Measurements from ENCODE around the gene RACGAP1.
"Not testable (repeated sequence)": the region's sequence is repeated elsewhere in the genome, so short reads cannot be mapped to it uniquely, and the experiment has no call there.

Gene RACGAP1

DNA sequence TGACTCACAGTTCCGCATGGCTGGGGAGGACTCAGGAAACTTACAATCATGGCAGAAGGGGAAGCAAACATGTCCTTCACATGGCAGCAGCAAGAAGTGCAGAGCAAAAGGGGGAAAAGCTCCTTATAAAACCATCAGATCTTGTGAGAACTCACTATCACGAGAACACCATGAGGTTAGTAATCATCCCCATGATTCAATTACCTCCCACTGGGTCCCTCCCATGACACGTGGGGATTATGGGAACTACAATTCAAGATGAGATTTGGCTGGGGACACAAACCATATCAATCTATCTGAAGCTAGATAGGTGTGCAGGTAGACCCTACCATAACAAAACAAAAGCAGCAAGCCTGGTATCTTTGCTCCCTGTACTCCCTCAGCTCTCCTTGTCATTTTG, 38.8 kb downstream of the RACGAP1 start:
- not testable (repeated sequence) for DNase-seq (ENCODE audit: low spot score)

DNA sequence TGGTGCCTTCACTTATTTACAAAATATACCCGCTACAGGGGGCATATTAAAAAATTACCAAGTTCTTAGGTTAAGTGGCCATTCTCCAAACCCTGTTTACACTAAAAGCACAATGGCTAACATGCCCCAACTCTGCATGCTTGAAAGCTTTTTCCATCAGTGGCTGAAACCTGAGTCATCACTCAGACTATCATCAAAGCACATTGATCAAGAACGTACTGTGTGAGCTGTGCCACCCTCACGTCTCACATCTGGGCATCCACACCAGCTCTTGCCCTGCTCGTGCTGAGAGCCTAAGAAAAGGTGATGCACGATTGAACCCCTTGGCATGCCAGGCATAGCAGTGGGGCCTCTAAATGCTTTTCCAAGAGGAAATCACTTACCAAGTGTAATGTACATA, 39.3 kb downstream of the RACGAP1 start:
- DNase-seq (ENCODE audit: low spot score) = no peak

- no peak for DNase-seq (ENCODE audit: low spot score)
These were observed 40.6 kb downstream of the RACGAP1 start for GRCh38 chr12:49984476-49985359.

DNA sequence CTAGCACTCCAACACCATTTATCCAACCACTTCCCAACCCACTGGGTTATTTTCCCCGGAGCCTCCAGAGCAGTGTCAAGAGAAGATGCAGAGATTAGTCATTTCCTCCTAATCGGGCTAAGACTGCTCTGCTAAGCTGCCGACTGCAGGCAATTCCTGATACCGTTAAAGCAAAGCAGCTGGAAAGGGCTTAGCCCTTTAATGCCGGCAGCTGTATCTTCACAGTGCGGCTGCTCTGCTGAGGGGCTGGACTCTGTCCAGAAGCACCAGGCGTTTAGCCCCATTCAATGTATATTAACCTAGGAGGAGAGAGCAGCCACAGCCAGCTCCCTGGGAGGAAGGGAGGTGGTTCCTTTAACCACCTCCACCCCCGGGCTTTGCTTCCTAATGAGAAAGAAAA, 41.4 kb downstream of the RACGAP1 start:
- DNase-seq (ENCODE audit: low spot score) = peak; percentile 81

DNA sequence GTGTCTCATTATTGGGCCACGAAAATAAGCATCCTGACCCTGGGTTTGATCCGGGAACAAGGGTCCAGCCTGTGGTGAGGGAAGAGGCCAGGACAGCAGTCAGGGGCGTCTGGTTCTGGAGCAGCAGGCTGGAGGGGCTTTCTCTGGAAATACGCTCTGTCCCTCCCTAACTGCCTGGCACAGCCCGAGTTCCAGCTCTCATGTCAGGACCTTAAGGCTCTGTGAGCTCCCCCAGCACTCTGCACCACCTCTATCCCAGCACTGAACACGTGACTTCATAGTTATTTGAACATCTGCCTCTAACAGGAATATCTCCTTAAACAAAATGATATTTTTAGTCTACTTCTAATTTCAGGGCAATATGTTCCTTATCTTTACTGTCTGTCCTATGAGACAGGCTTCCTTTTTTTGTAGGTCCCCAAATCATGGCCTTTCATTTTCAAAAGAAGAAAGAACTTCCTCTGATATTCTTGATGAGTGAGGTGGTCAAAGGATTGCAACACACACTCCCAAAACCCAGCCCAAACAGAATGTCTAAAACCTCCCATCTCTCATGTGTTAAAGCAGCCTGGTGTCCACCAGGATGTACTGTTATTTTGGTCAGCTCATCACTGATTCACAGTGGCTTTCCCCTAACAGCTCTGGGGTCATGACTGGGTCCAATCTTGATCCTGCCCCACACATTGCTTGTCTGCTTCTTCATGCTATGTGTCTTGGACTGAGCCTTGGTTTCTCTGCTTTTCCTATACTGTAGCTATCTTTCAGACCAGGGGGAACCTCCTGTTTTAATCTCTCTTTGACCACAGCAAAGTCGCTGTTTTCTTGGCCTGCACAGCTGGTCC, 42.8 kb downstream of the RACGAP1 start:
- no peak for DNase-seq (ENCODE audit: low spot score)

DNA sequence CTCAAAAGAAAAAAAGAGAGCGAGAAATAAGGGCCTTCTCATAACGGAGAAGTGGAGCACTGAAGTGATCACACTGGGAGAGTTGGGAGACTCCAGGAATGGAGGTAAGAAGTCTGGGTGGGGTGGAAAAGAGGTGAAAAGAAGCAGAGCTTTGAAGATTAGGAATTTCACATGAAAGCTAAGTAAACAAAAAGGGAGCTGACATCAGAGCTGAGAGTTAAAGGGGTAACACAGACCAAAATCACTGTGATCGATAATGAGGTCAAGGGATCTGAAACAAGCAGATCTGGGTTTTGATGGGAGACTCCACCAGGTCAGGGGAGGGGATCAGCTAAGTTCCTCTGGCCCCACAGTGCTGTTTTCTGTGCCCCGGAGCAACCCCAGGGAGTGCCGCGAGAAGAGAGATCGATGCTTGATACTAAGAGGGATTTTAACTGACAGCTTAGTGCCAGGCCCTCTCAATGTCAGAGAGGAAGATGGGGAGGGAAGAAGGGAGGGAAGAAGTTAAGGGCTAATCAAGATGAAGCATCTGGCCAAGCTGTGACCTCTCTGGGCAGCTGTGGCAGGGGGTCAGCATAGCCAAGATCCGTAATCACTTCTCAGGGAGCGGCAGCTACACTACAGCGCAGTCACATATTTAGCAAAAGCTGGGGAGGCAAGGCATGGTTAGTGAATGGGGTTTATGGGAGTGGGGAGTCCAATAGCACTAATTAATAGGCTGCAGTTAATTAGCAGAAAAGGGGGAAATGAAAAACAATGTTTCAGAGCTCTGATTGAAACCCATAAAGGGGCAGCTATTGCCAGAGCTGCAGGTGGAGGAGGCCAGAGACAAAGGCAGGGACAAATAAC, 44.6 kb downstream of the RACGAP1 start:
- DNase-seq (ENCODE audit: low spot score) = no peak

DNA sequence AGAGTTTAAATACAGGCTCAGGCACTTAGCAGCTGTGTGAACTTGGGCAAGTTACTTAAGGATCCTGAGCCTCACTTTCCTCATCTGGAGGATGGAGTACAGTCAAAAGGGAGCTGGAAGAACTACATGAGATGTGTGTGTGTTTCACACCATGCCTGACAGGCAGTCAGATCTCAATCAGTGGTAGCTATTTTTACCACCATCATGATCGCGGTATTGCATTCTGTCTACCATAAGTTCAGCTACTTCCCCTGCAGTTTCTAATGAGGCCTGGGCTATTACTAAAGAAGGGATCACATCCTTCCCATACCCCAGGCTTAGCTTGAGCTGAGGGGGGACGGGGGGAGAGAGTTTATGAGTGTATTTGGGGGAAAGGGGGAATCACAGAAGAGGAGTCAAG, 45.5 kb downstream of the RACGAP1 start:
- DNase-seq (ENCODE audit: low spot score) = no peak

DNA sequence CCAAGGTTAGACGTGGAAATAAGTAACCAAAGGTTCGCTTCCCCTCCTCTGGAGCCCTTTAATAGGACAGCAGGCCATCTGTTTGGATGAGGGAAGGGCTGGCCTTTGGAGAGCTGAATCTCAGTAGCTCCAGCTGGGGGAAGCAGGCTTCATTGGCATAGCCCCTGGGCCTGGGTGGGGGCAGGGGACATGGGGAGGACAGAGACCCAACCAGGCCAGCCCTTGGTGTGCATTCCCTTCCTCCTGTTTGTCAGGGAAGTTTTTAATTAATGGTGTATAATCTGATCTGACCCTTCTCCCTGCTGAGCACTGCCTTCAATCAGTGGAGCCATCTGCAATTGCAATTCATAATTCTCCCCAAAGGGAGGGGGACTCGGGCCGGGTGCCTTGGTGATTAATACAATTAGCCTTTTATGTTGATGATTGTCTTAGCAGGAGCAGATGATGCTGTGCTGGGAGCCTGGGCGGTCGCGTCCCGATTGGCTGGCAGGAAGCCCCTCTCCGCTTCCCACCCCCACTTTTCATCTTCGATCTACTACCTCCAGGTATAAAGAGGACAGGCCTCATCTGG, 46.2 kb downstream of the RACGAP1 start:
- no peak for DNase-seq (ENCODE audit: low spot score)

DNA sequence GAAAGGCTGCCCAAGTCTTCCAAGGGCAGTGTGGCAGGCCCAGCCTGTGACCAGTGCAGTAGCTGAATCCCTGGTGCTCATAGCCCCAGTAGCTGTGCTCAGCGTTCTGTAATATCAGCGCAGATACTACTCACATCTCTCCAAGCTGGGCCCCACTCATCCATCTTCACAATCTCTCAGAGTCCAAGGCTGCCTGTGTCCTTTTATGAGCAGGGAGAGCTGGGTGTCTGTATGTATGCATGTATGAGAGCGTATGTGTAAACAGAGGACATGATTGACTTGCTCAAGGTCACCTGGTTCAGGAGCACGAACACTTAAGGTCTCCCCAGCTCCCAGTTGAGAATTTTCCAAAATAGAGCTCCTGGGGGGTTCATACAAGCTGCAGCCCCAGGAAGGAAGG, 47.2 kb downstream of the RACGAP1 start:
- no peak for DNase-seq (ENCODE audit: low spot score)

GRCh38 chr12:49976557-49976956, 48.7 kb downstream of the RACGAP1 start:
- no peak for DNase-seq (ENCODE audit: low spot score)

DNA sequence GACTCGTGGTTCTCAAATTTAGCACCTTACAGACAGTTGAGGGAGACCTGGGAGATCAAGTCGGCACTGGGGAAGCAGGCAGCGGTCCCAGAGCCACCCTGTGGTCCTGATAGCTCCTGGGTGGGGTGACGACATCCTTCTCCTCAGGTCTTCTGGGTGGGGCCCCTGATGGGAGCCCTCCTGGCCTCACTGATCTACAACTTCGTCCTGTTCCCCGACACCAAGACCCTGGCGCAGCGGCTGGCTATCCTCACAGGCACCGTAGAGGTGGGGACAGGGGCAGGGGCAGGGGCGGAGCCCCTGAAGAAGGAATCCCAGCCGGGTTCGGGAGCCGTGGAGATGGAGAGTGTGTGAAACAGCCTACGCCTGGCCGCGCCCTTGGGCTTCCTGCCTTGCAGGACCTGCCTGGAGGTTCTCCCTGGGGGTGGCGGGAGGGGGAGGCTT, 50.0 kb downstream of the RACGAP1 start:
- no peak for DNase-seq (ENCODE audit: low spot score)

DNA sequence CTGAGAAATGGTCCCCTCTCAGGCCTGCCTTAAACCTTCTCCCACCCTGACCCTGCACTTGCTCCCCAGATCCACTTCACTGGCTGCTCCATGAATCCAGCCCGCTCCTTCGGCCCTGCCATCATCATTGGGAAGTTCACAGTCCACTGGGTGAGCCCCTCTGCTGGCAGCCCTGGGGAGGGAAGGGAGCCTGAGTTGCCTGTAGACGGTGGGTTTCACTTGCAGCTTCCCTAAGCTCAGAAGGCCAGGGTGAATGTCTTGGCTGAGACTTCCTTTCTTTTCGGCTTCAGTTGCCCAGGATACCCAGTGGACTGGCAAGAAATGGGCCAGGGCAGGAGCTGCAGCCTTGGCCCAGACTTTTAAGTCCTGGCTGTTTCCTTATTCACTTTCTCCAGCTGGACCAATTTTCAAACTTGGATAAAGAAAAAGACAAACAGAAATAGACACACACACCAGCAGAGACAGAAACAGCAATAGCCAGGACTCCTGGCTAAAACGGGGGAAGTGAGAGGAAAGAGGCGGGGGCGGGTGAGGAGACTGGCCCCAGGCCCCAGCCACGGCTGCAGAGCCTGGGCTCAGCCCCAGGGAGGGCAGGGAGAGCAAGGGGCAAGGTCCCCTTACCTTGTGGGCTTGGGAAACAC, 50.5 kb downstream of the RACGAP1 start:
- peak; percentile 6 for DNase-seq (ENCODE audit: low spot score)

GRCh38 chr12:49974231-49974675, 51.0 kb downstream of the RACGAP1 start:
- peak; percentile 84 for DNase-seq (ENCODE audit: low spot score)

GRCh38 chr12:49973361-49973830, 51.9 kb downstream of the RACGAP1 start:
- no peak for DNase-seq (ENCODE audit: low spot score)

DNA sequence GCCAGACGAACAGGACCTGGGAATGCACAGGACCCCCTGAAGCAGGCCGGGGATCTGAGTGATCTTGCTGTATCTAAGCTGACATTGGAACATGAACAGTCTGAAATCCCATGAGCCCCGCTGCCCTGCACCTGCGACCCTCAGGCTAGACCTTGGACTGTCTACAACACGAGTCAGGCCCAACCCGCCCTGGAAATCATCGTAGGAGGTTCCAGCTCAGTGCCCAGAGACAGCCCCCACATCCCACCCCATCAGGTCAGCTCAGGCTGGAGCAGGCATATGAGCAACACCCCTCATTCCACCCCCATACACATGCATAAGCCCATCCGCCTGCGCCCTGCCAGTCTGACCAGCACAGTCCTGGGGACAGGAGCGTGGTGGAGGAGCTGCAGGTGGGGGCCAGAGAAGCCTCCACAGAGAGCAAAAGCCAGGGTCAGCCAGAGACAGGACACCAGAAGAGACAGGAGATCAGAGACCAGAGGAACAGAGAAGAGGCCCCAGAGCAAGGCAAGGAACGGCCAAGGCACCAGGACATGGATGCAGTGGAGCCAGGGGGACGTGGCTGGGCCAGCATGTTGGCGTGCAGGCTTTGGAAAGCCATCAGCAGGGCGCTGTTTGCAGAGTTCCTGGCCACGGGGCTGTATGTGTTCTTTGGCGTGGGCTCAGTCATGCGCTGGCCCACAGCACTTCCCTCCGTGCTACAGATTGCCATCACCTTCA, 52.5 kb downstream of the RACGAP1 start, which contains the start of gene AQP6:
Gene AQP6, plus strand, starts transcription at position 307 of the 720 bp plus-strand sequence. Its CDS starts 227 bp downstream, at position 534.
- DNase-seq (ENCODE audit: low spot score) = no peak

GRCh38 chr12:49972129-49972528, 53.2 kb downstream of the RACGAP1 start:
- DNase-seq (ENCODE audit: low spot score) = no peak

- peak; percentile 2 for DNase-seq (ENCODE audit: low spot score)
These were observed 54.2 kb downstream of the RACGAP1 start for GRCh38 chr12:49971141-49971540.

DNA sequence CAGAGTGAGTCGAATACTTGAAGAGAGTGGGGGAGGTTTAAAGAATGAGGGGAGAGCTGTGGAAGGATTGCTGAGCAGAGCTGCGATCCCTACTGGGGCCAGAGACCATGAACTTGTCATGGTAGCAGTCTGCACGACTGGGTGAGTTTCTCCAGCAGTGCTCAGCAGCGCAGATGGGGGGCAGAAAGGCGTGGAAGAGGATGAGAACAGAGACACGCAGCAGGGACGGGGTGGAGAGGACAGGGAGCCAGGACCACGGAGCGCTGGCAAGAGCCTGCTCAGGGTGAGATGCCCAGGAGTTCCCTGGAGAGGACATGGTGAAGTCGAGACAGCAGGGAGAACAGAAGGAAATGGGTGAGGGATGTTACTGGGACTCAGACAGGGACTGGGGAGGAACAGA, 54.6 kb downstream of the RACGAP1 start:
- DNase-seq (ENCODE audit: low spot score) = peak; percentile 2

DNA sequence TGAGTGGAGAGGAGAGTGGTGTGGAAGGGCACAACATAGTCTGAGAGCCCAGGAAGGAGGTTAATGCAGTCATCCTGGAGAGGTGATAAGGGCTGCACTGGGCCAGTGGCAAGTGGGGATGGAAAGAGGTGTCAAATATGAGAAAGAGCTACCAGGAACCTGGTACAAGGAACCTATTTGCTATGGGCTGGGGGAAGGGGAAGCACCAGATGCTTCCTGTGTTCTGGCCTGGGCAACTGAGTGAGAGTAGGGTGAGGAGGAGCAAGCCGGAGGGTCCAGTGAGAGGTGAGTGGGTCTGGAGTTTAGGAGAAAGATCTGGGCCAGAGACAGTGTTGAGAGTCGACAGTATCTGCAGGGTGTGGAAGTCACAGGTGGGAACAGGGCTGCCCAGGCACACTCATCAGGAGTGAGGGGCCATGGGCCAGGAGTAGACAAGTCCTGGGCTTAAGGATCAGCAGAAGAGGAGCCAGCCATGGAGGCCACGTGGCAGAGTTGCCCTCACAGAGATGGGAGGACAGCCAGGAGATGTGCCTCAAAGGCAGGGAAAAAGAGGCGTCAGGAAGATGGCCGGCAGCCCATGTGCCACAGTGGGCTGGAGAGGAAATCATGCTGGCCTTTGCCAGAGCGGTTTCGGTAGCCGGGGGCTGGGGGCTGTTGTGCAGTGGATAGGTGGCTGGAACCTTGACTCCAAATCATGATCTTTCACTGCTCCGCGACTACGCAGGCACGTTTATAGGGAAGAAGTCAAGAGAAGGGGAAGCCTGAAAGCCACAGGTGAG, 55.5 kb downstream of the RACGAP1 start:
- DNase-seq (ENCODE audit: low spot score) = peak; percentile 1
